Left lung (tissue), 10 donors: ENCODE measurements around the gene JMJD7. TPM values are rescaled to one million over a fixed set of nuclear protein-coding genes. Genes with fewer than 3 reads are reported as not detected.

Experiments
- ATAC-seq: fragments of 200-7000 bp; cut with Tn5 transposase; one replicate; pipeline ENCODE4 v1.9.1; 2020; ENCODE audit warnings: moderate library complexity
- DNase-seq, 4 donors: peaks; one replicate each; pipeline ENCODE4 v3.0.0-alpha.2; 2013 to 2020
- H3K27ac ChIP-seq, 2 donors: fragments of 200-600 bp; sonication (generic) in 1 of 2; one replicate each; pipeline versions ENCODE4 v1.5.0 to v1.8.0; 2020 to 2021
- H3K27me3 ChIP-seq, 2 donors: fragments of 200-600 bp; sonication (generic) in 1 of 2; one replicate each; pipeline versions ENCODE4 v1.5.0 to v1.8.0; 2020 to 2021
- H3K36me3 ChIP-seq, 2 donors: fragments of 200-600 bp; sonication (generic) in 1 of 2; one replicate each; pipeline versions ENCODE4 v1.5.0 to v1.8.0; 2020 to 2021
- H3K4me1 ChIP-seq, 2 donors: fragments of 200-600 bp; one replicate each; pipeline ENCODE4 v1.8.0; 2021
- H3K4me3 ChIP-seq, 2 donors: fragments of 200-600 bp; sonication (generic) in 1 of 2; one replicate each; pipeline versions ENCODE4 v1.5.0 to v1.8.0; 2020 to 2021; ENCODE audit warnings: mild to moderate bottlenecking in 1 of 2
- H3K9me3 ChIP-seq, 2 donors: fragments of 200-600 bp; sonication (generic) in 1 of 2; one replicate each; pipeline versions ENCODE4 v1.5.0 to v1.8.0; 2020 to 2021
- intact Hi-C, 2 donors: fragments of 100-400 bp; cut with DNase I; formaldehyde crosslinking; loops; one replicate each; pipeline versions ENCODE4 v1.11.2 to v1.14.2; 2022
- microRNA-seq, 2 donors: library from miRNA; unstranded; fragments of <30 nt; microRNA quantifications; one replicate each; pipeline ENCODE4, GENCODE V29; 2019
- polyA plus RNA-seq, 6 donors: library from polyadenylated mRNA; unstranded; fragments of 120-200 nt; gene quantifications; one replicate each; pipeline ENCODE4 v1.2.1, GENCODE V29; 2013; ENCODE audit not compliant: insufficient read length in 6 of 6
- total RNA-seq, 2 donors: library from RNA; stranded (reverse); fragmentation: NEBNext Ultra II Directional; extraction: Animal tissue kit (Norgen Biotek cat#: 25700); gene quantifications; one replicate each; pipeline ENCODE4 v1.2.1, GENCODE V29; 2021
- TF ChIP-seq, protein P1 (sequence below), 2 donors: fragments of 200-600 bp; sonication (generic) in 1 of 2; IDR thresholded peaks; one replicate each; pipeline versions ENCODE4 v1.5.0 to v1.8.0; 2021; ENCODE audit warnings: antibody characterized with exemption in 2 of 2
- donor health status: DM: no; HTN: yes; CAD: no.
- donor health status: DM: no; HTN: no; CAD: no.

Gene JMJD7
- total and polyA plus RNA-seq, 8 donors: 10.2 to 26.4 (median 14.5) TPM

DNA sequence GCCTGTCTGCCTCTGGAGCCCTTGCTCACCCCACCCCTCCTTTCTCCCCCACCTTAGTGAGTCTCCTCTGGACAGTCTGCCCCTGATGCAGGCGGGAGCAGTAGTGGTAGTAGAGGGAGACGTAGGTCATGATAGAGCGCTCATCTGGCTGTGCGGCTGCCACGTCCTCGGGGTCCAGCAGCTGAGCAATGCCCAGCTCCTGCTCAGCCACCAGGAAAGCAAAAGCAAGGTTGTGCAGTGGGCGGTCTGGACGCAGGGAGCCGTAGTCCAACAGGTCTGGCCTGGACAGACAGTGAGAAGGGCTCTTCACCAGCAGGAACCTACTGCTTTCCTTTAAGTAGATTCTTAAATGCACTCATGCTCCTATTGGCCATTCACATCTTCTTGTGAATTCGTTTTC, 59.3 kb downstream of the JMJD7 start:
- intact Hi-C loops: no loop called here
- ATAC-seq (peak; percentile 49), DNase-seq (no peak)
- Histone ChIP-seq H3K27me3 (peaks cover 0 to 5% of the 10 kb centered on the region in 2 donors), H3K27ac (no peak overlapping the region), H3K4me3 (no peak overlapping the region), H3K9me3 (no peaks in the 10 kb centered on the region), H3K36me3 (peaks cover 0 to 11% of the 10 kb centered on the region in 2 donors), H3K4me1 (peaks cover 2 to 10% of the 10 kb centered on the region in 2 donors)
- TF ChIP-seq, protein P1, sequence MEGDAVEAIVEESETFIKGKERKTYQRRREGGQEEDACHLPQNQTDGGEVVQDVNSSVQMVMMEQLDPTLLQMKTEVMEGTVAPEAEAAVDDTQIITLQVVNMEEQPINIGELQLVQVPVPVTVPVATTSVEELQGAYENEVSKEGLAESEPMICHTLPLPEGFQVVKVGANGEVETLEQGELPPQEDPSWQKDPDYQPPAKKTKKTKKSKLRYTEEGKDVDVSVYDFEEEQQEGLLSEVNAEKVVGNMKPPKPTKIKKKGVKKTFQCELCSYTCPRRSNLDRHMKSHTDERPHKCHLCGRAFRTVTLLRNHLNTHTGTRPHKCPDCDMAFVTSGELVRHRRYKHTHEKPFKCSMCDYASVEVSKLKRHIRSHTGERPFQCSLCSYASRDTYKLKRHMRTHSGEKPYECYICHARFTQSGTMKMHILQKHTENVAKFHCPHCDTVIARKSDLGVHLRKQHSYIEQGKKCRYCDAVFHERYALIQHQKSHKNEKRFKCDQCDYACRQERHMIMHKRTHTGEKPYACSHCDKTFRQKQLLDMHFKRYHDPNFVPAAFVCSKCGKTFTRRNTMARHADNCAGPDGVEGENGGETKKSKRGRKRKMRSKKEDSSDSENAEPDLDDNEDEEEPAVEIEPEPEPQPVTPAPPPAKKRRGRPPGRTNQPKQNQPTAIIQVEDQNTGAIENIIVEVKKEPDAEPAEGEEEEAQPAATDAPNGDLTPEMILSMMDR (IDR thresholded peaks at IDR 0.05): no peak

Small RNA genes within 50 kb of the gene (microRNA-seq; reads per million reads assigned to microRNA genes)
- gene MIR4310: 0 reads per million in 2 donors

Other genes starting within 250 kb of the JMJD7 start
- 10 to 100 TPM; 33.4 to 33.7 TPM for gene MGA, start 167.7 kb upstream of the JMJD7 start, total RNA-seq
- gene MGA, start 167.7 kb upstream of the JMJD7 start, polyA plus RNA-seq: 10 to 100 TPM; 36.5 to 41.7 (median 39.7) TPM
- 10 to 100 TPM; 22.8 to 25.4 TPM for gene MAPKBP1, start 53.6 kb upstream of the JMJD7 start, total RNA-seq
- gene MAPKBP1, start 53.6 kb upstream of the JMJD7 start, polyA plus RNA-seq: 10 to 100 TPM; 18.5 to 24.9 (median 22.9) TPM
- 1 to 10 TPM; 9.2 to 9.3 TPM for gene PLA2G4B, start 10.8 kb downstream of the JMJD7 start, total RNA-seq
- gene PLA2G4B, start 10.8 kb downstream of the JMJD7 start, polyA plus RNA-seq: 10 to 100 TPM in 5 of 6 donors, 1 to 10 TPM in 1; 9.8 to 23.1 (median 13.1) TPM
- gene SPTBN5, start 66.0 kb downstream of the JMJD7 start, total RNA-seq: 1 to 10 TPM; 2.2 to 4.8 TPM
- 1 to 10 TPM in 4 of 6 donors, under 1 TPM in 2; 0.67 to 1.6 (median 1.1) TPM for gene SPTBN5, start 66.0 kb downstream of the JMJD7 start, polyA plus RNA-seq
- 10 to 100 TPM; 23.0 to 32.6 TPM for gene EHD4, start 144.5 kb downstream of the JMJD7 start, total RNA-seq
- 10 to 100 TPM; 11.7 to 14.4 (median 12.2) TPM for gene EHD4, start 144.5 kb downstream of the JMJD7 start, polyA plus RNA-seq
- gene PLA2G4E, start 192.9 kb downstream of the JMJD7 start, total RNA-seq: 1 to 10 TPM in 1 of 2 donors, under 1 TPM in 1; 0.12 to 1.2 TPM
- gene PLA2G4E, start 192.9 kb downstream of the JMJD7 start, polyA plus RNA-seq: under 1 TPM; 0.06 to 0.15 (median 0.08) TPM